H1 (cell line): ENCODE results near the gene SCUBE2. TPM values are rescaled to one million over a fixed set of nuclear protein-coding genes. Genes with fewer than 3 reads are reported as not detected.

Experiments
- CTCF ChIA-PET: fragments of 300-600 bp; sonication (Branson Sonifier 250); formaldehyde crosslinking; loops from one replicate; lab custom pipeline; 2021; ENCODE audit not compliant: partially characterized antibody; lab: Charles Lee
- POLR2A ChIA-PET: fragments of 300-600 bp; sonication (Branson Sonifier 250); formaldehyde crosslinking; loops from one replicate; lab custom pipeline; 2021; ENCODE audit warnings: inconsistent platforms; ENCODE audit not compliant: partially characterized antibody; lab: Charles Lee
- DNase-seq, 2 experiments: peaks; one replicate each; pipeline versions ENCODE4 v3.0.0 to v3.0.0-alpha.2; 2010 to 2022; ENCODE audit warnings: low spot score in 2 of 2, low read depth in 1 of 2, mixed read lengths in 1 of 2
- FAIRE-seq: peaks from 2 replicates; lab custom pipeline; 2011; peaks lifted over from hg19 to GRCh38; lab: Jason Lieb, UNC
- H2AFZ ChIP-seq: 2 replicates; pipeline ENCODE4 v1.8.1; 2012; ENCODE audit warnings: low read length, inconsistent platforms
- H2AK5ac ChIP-seq: 2 replicates; pipeline ENCODE4 v1.6.1; 2013; ENCODE audit warnings: low read depth, low read length
- H2BK120ac ChIP-seq: replicated peaks from 2 replicates; pipeline ENCODE3; 2013; ENCODE audit warnings: low read depth, low read length, inconsistent platforms
- H2BK12ac ChIP-seq: 2 replicates; pipeline ENCODE4 v1.6.1; 2013; ENCODE audit warnings: low read depth, low read length
- H2BK15ac ChIP-seq: 2 replicates; pipeline ENCODE4 v1.6.1; 2013; ENCODE audit warnings: low read length
- H2BK20ac ChIP-seq: 2 replicates; pipeline ENCODE4 v1.6.1; 2013; ENCODE audit warnings: low read length
- H2BK5ac ChIP-seq: 2 replicates; pipeline ENCODE4 v1.6.1; 2013; ENCODE audit warnings: low read depth, low read length
- H3K14ac ChIP-seq: 2 replicates; pipeline ENCODE4 v1.6.1; 2013; ENCODE audit warnings: inconsistent platforms; ENCODE audit not compliant: insufficient read length
- H3K18ac ChIP-seq: 2 replicates; pipeline ENCODE4 v1.6.1; 2013; ENCODE audit warnings: low read length; ENCODE audit errors: extremely low read depth
- H3K23ac ChIP-seq: 2 replicates; pipeline ENCODE4 v1.6.1; 2013; ENCODE audit warnings: inconsistent platforms; ENCODE audit not compliant: insufficient read length
- H3K23me2 ChIP-seq: 2 replicates; pipeline ENCODE4 v1.6.1; 2013; ENCODE audit warnings: low read depth, low read length
- H3K27ac ChIP-seq: 2 replicates; pipeline ENCODE4 v1.6.1; 2011; ENCODE audit warnings: low read depth, low read length, inconsistent platforms
- H3K27me3 ChIP-seq, 4 experiments: replicated peaks in 1 of 4; 1 replicate in 1 of 4; 2 replicates in 3 of 4; pipeline versions ENCODE4 v1.6.1 to v1.8.1; 2011 to 2013; ENCODE audit warnings: low read length in 3 of 4, mild to moderate bottlenecking in 3 of 4, inconsistent platforms in 2 of 4, mixed read lengths in 2 of 4, moderate library complexity in 1 of 4; ENCODE audit not compliant: control insufficient read depth in 3 of 4, insufficient read depth in 3 of 4; ENCODE audit errors: extremely low read depth in 1 of 4
- H3K36me3 ChIP-seq, 4 experiments: 2 replicates each; pipeline versions ENCODE4 v1.6.1 to v1.8.1; 2011 to 2013; ENCODE audit warnings: mild to moderate bottlenecking in 4 of 4, low read length in 3 of 4, moderate library complexity in 2 of 4, control low read depth in 1 of 4, inconsistent platforms in 1 of 4; ENCODE audit not compliant: insufficient read depth in 4 of 4, control insufficient read depth in 2 of 4
- H3K4ac ChIP-seq: replicated peaks from 2 replicates; pipeline ENCODE3; 2013; ENCODE audit warnings: low read length, low read depth, mixed read lengths, inconsistent platforms; ENCODE audit not compliant: insufficient read length
- H3K4me1 ChIP-seq, 4 experiments: replicated peaks in 1 of 4; 1 replicate in 1 of 4; 2 replicates in 3 of 4; pipeline versions ENCODE4 v1.6.1 to v1.8.1; 2011 to 2013; ENCODE audit warnings: low read length in 3 of 4, inconsistent platforms in 2 of 4, mixed read lengths in 1 of 4; ENCODE audit not compliant: insufficient read depth in 4 of 4, control insufficient read depth in 3 of 4
- H3K4me2 ChIP-seq, 2 experiments: 2 replicates each; pipeline versions ENCODE4 v1.6.1 to v1.8.1; 2011 to 2013; ENCODE audit warnings: low read depth in 2 of 2, low read length in 2 of 2, control low read depth in 1 of 2, inconsistent platforms in 1 of 2, mild to moderate bottlenecking in 1 of 2; ENCODE audit not compliant: insufficient read depth in 1 of 2
- H3K4me3 ChIP-seq, 4 experiments: fragments of 200-600, 300-600 bp in 1 of 4; sonication (generic), shearing (Covaris generic), sonication (Bioruptor Twin) in 1 of 4; 2 replicates each; pipeline versions ENCODE4 v1.5.1 to v1.8.1; 2011 to 2016; ENCODE audit warnings: low read length in 4 of 4, low read depth in 3 of 4, control low read depth in 2 of 4, inconsistent platforms in 2 of 4, mild to moderate bottlenecking in 2 of 4, mixed read lengths in 1 of 4, moderate library complexity in 1 of 4; ENCODE audit not compliant: insufficient read depth in 2 of 4; ENCODE audit errors: extremely low read depth in 1 of 4
- H3K56ac ChIP-seq: replicated peaks from 2 replicates; pipeline ENCODE3; 2013; ENCODE audit warnings: low read depth, mild to moderate bottlenecking, mixed read lengths, low read length, inconsistent platforms; ENCODE audit not compliant: insufficient read length
- H3K79me1 ChIP-seq: 2 replicates; pipeline ENCODE4 v1.6.1; 2013; ENCODE audit warnings: low read depth, low read length, control low read depth
- H3K79me2 ChIP-seq, 2 experiments: 2 replicates each; pipeline versions ENCODE4 v1.6.1 to v1.8.1; 2012 to 2013; ENCODE audit warnings: low read length in 2 of 2, mild to moderate bottlenecking in 2 of 2, inconsistent platforms in 1 of 2; ENCODE audit not compliant: insufficient read depth in 2 of 2, control insufficient read depth in 1 of 2
- H3K9ac ChIP-seq, 4 experiments: replicated peaks in 1 of 4; 1 replicate in 1 of 4; 2 replicates in 3 of 4; pipeline versions ENCODE4 v1.6.1 to v1.8.1; 2011 to 2013; ENCODE audit warnings: low read depth in 3 of 4, low read length in 3 of 4, control low read depth in 2 of 4, mild to moderate bottlenecking in 2 of 4, moderate library complexity in 2 of 4, inconsistent platforms in 1 of 4; ENCODE audit errors: extremely low read depth in 1 of 4
- H3K9me3 ChIP-seq, 2 experiments: 2 replicates each; pipeline versions ENCODE4 v1.6.1 to v1.8.1; 2012 to 2013; ENCODE audit warnings: mild to moderate bottlenecking in 2 of 2, moderate library complexity in 2 of 2, control low read depth in 1 of 2, inconsistent platforms in 1 of 2, low read depth in 1 of 2, low read length in 1 of 2, mixed read lengths in 1 of 2; ENCODE audit not compliant: insufficient read depth in 2 of 2
- H4K20me1 ChIP-seq, 2 experiments: replicated peaks in 1 of 2; 2 replicates each; pipeline versions ENCODE3 to v1.8.1; 2011 to 2013; ENCODE audit warnings: inconsistent platforms in 2 of 2, low read length in 2 of 2, mild to moderate bottlenecking in 1 of 2; ENCODE audit not compliant: insufficient read depth in 2 of 2, control insufficient read depth in 1 of 2
- H4K5ac ChIP-seq: 2 replicates; pipeline ENCODE4 v1.6.1; 2013; ENCODE audit warnings: low read length, low read depth, mixed read lengths, inconsistent platforms; ENCODE audit not compliant: insufficient read length
- H4K8ac ChIP-seq: 2 replicates; pipeline ENCODE4 v1.8.0; 2013; ENCODE audit warnings: mild to moderate bottlenecking, moderate library complexity, low read length, inconsistent platforms; ENCODE audit not compliant: insufficient read depth; ENCODE audit errors: extremely low read depth
- H4K91ac ChIP-seq: replicated peaks from 2 replicates; pipeline ENCODE3; 2013; ENCODE audit warnings: low read length, mixed read lengths, inconsistent platforms; ENCODE audit not compliant: insufficient read length
- BRCA1 ChIP-seq: IDR thresholded peaks from 2 replicates; pipeline ENCODE4 v1.6.1; 2012; ENCODE audit warnings: low read depth, low read length, improper control_type of control experiment
- EP300 ChIP-seq, 2 experiments: IDR thresholded peaks; 1 replicate in 1 of 2; 2 replicates in 1 of 2; pipeline ENCODE4 v1.6.1; 2011 to 2012; ENCODE audit warnings: low read depth in 2 of 2, low read length in 2 of 2, mild to moderate bottlenecking in 2 of 2, borderline replicate concordance in 1 of 2, inconsistent platforms in 1 of 2, moderate library complexity in 1 of 2
- JUND ChIP-seq: IDR thresholded peaks from 2 replicates; pipeline ENCODE4 v1.6.1; 2011; ENCODE audit warnings: mild to moderate bottlenecking, improper control_type of control experiment, low read length
- KDM1A ChIP-seq: fragments of 200-600, 300-600 bp; sonication (generic); IDR thresholded peaks from 2 replicates; pipeline ENCODE4 v1.7.1; 2016; ENCODE audit warnings: mild to moderate bottlenecking, low read length, borderline replicate concordance
- KDM4A ChIP-seq: IDR thresholded peaks from one replicate; pipeline ENCODE4 v1.7.1; 2012; ENCODE audit warnings: low read depth, mild to moderate bottlenecking, moderate library complexity, low read length, inconsistent platforms; ENCODE audit not compliant: severe bottlenecking
- KDM5A ChIP-seq: fragments of 200-600 bp; IDR thresholded peaks from 2 replicates; pipeline ENCODE4 v1.7.1; 2012; ENCODE audit warnings: mild to moderate bottlenecking, low read length, inconsistent platforms, mixed read lengths
- MAFK ChIP-seq: IDR thresholded peaks from 2 replicates; pipeline ENCODE4 v1.6.1; 2012; ENCODE audit warnings: low read depth, mild to moderate bottlenecking, improper control_type of control experiment, low read length
- POLR2AphosphoS5 ChIP-seq: IDR thresholded peaks from 2 replicates; pipeline ENCODE4 v1.6.1; 2011; ENCODE audit warnings: low read depth, low read length
- RFX5 ChIP-seq: IDR thresholded peaks from 2 replicates; pipeline ENCODE4 v1.6.1; 2011; ENCODE audit warnings: low read depth, low read length, improper control_type of control experiment, borderline replicate concordance
- SAP30 ChIP-seq: fragments of 300-600 bp; sonication (generic); IDR thresholded peaks from 2 replicates; pipeline ENCODE4 v1.7.1; 2012; ENCODE audit warnings: low read length, moderate library complexity, mild to moderate bottlenecking, inconsistent platforms; ENCODE audit not compliant: insufficient read depth, insufficient replicate concordance
- SIX5 ChIP-seq: IDR thresholded peaks from 2 replicates; pipeline ENCODE4 v1.6.1; 2011; ENCODE audit warnings: mild to moderate bottlenecking, low read depth, low read length
- SRF ChIP-seq: IDR thresholded peaks from 2 replicates; pipeline ENCODE4 v1.6.1; 2011; ENCODE audit warnings: mild to moderate bottlenecking, low read depth, low read length, moderate library complexity
- SUZ12 ChIP-seq: fragments of 200-600 bp; sonication (generic); IDR thresholded peaks from 2 replicates; pipeline ENCODE4 v1.6.1; 2012; ENCODE audit warnings: mild to moderate bottlenecking, inconsistent platforms, low read length, moderate library complexity, mixed read lengths
- TBP ChIP-seq: IDR thresholded peaks from 2 replicates; pipeline ENCODE4 v1.6.1; 2011; ENCODE audit warnings: low read depth, low read length, improper control_type of control experiment
- YY1 ChIP-seq: IDR thresholded peaks from 2 replicates; pipeline ENCODE4 v1.6.1; 2011; ENCODE audit warnings: low read depth, mild to moderate bottlenecking, low read length
- WGBS, 2 experiments: shearing (Covaris generic) in 1 of 2; methylation state at CpG; one replicate each; pipeline versions ENCODE4 v1.1.6 to v1.1.7; 2013 to 2015; ENCODE audit warnings: low lambda C conversion rate in 2 of 2, mixed read lengths in 2 of 2, inconsistent platforms in 1 of 2, low coverage in 1 of 2, missing lambda C conversion rate in 1 of 2; ENCODE audit not compliant: insufficient replicate concordance in 2 of 2, insufficient coverage in 1 of 2, insufficient read length in 1 of 2; ENCODE audit errors: extremely low coverage in 1 of 2, missing lambda C conversion rate in 1 of 2; 5-methylcytosine and 5-hydroxymethylcytosine counted together
- polyA plus RNA-seq, 7 experiments: library from polyadenylated mRNA; depleted of rRNA in 3 of 7; stranded (reverse) in 5 of 7; unstranded in 2 of 7; fragments of >200 nt in 5 of 7; fragments of 200-250 nt in 2 of 7; gene quantifications; 1 replicate in 5 of 7; 2 replicates in 1 of 7; 4 replicates in 1 of 7; pipeline versions ENCODE4 v1.2.1 to v1.2.3, GENCODE V29; 2011 to 2013; ENCODE audit warnings: missing spikeins in 2 of 7, mixed read lengths in 2 of 7
- total RNA-seq: library from RNA; stranded (reverse); fragmentation: NEBNext Ultra II Directional; extraction: Animal tissue kit (Norgen Biotek cat#: 25700); gene quantifications from 2 replicates; pipeline ENCODE4 v1.2.1, GENCODE V29; 2021

Gene SCUBE2
- total and polyA plus RNA-seq, 2 of the 8 experiments (the other 6 are each of a cell fraction or from before 2014, with no cell fraction given): 0.29 to 1.2 TPM

DNA sequence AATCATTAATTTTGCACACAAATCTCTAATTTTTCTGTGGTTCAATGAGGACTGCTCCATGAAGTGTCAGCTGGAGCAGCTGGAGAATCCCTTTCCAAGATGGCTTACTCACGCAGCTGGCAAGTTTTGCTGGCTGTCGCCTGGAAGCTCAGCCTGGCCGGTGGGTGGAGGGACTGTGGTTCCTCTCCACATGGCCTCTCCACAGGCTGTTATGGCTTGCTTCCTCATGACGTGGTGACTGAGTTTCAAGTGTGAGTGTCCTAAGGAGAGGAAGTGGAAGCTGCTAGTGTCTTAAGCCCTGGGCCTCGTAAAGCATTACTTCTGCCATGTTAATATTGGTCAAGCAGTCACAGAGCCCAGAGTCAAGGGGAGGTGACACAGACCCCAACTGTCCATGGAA, 73.6 kb downstream of the SCUBE2 start:
- no peak overlapping the region for H4K91ac ChIP-seq
- no peak overlapping the region for H3K56ac ChIP-seq
- no peaks in the 10 kb centered on the region for H3K36me3 ChIP-seq
- POLR2A ChIA-PET: interaction anchor here (0.5 kb wide), 1 partner anchor 444 kb away, joined by 6 read pairs; no protein-coding TSS in a partner anchor
- DNase-seq (no peak), FAIRE-seq (no peak)
- no peaks in the 10 kb centered on the region for H3K27me3 ChIP-seq
- no peak overlapping the region for H2BK12ac ChIP-seq
- no peak overlapping the region for H3K14ac ChIP-seq
- no peak overlapping the region for H2BK20ac ChIP-seq
- H2BK15ac ChIP-seq: no peak overlapping the region
- no peak overlapping the region for H3K9ac ChIP-seq
- no peaks in the 10 kb centered on the region for H3K79me1 ChIP-seq
- CTCF ChIA-PET: interaction anchor here (0.8 to 7.6 kb wide), 12 partner anchors 10 to 120 kb away, joined by 3 to 90 read pairs (median 10); no protein-coding TSS in a partner anchor
- H4K8ac ChIP-seq: no peak overlapping the region
- no peak overlapping the region for H3K4ac ChIP-seq
- H2AFZ ChIP-seq: no peak overlapping the region
- no peaks in the 10 kb centered on the region for H3K4me1 ChIP-seq
- peaks cover 0 to 4% of the 10 kb centered on the region in 2 experiments; a peak in 1 of 4 replicates for H3K79me2 ChIP-seq
- no peak overlapping the region for H2AK5ac ChIP-seq
- no peak overlapping the region for H3K18ac ChIP-seq
- H3K9me3 ChIP-seq: no peaks in the 10 kb centered on the region
- no peak overlapping the region for H3K4me3 ChIP-seq
- WGBS, 2 experiments: 91% methylated on average over 5 of the region's 5 CpGs; no CpG with 5 or more reads in 1 of the 2 experiments
- H4K5ac ChIP-seq: no peak overlapping the region
- no peaks in the 10 kb centered on the region for H3K23me2 ChIP-seq
- no peak overlapping the region for H3K4me2 ChIP-seq
- H4K20me1 ChIP-seq: no peaks in the 10 kb centered on the region
- no peak overlapping the region for H3K27ac ChIP-seq
- no peak overlapping the region for H2BK120ac ChIP-seq
- no peak overlapping the region for H2BK5ac ChIP-seq
- H3K23ac ChIP-seq: no peak overlapping the region
- no peak for TF ChIP-seq SUZ12
- no peak for TF ChIP-seq BRCA1
- TF ChIP-seq POLR2AphosphoS5: no peak
- no peak for TF ChIP-seq JUND
- no peak for TF ChIP-seq RFX5
- TF ChIP-seq KDM5A: no peak
- no peak for TF ChIP-seq KDM4A
- TF ChIP-seq EP300 (IDR thresholded peaks at IDR 0.05; ENCODE audit: borderline replicate concordance in 1 of 2, low read depth in 2 of 2, low read length in 2 of 2): no peak
- TF ChIP-seq KDM1A: no peak
- TF ChIP-seq MAFK: no peak
- TF ChIP-seq TBP: no peak
- TF ChIP-seq SRF: no peak
- no peak for TF ChIP-seq SIX5
- no peak for TF ChIP-seq SAP30
- TF ChIP-seq YY1: no peak
